GM12872 (cell line): ENCODE measurements around the gene GSG1L.

Source experiments
- CTCF ChIP-seq: IDR thresholded peaks from 3 replicates; pipeline ENCODE4 v1.5.1; 2011; ENCODE audit warnings: low read depth, mild to moderate bottlenecking, low read length, moderate library complexity; ENCODE audit not compliant: insufficient read depth

Gene GSG1L

GRCh38 chr16:27841911-27842310, 221.6 kb downstream of the GSG1L start:
- no peak for TF ChIP-seq CTCF

GRCh38 chr16:27841061-27841801, 222.3 kb downstream of the GSG1L start:
- TF ChIP-seq CTCF, result no peak

DNA sequence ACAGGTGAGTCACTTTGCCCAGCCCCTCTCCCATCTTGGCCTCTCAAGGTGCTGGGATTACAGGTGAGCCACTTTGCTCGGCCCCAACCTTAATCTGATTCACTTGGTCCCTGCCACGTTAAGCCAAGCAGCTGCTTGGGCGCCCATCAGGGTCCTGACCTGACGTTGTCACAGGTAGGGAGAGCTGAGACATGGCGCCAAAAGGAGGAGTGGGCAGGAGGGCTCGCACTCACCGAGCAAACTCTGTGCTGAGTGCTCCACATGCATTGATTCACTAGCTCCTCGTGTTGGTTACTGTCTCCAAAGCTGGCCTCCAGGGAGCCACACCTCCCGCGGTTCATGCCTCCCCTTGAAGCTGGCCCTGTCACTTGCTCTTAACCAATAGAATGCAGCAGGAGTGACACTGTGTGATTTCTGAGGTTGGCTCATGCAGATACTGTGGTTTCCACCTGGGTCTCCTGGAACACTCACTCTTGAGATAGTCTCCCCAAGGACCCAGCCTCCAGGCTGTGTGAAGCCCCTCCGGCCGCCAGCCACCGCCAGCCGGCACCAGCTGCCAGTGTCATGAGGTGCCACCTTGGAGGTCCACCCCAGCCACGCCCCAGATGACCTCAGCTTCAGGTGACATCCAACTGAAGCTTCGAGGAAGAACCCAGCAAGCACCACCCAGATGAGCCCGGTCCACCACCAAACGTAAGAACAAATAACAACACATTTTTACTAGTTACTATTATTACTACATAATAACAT, 223.0 kb downstream of the GSG1L start:
- TF ChIP-seq CTCF, result no peak

DNA sequence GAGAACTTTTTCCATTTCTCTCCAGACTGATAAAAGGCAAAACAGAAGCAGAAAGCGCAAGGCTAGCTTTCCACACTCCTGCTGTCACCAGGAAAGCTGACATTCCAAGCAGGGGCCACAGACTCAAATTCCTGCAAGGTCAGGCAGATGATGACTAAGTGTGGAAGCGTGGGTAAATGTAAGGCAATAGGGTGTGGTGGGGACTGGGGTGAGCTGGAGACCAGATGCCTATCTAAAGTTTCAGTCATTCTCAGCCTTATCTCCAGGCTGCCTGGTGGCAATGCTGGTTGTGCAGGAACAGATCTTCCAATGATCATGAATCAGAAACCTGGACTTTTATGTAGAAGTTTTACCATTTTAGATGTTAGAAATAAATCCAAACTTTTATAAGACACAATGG, 224.1 kb downstream of the GSG1L start:
- TF ChIP-seq CTCF, result no peak

GRCh38 chr16:27838536-27839175, 224.9 kb downstream of the GSG1L start:
- TF ChIP-seq CTCF, result no peak

- no peak for TF ChIP-seq CTCF
Observed at GRCh38 chr16:27829975-27830374, 233.5 kb downstream of the GSG1L start.

- no peak for TF ChIP-seq CTCF
Observed at GRCh38 chr16:27828671-27829070, 234.8 kb downstream of the GSG1L start.
